ENCODE data around the gene PLEKHO1.

PLEKHO1 gene

DNA sequence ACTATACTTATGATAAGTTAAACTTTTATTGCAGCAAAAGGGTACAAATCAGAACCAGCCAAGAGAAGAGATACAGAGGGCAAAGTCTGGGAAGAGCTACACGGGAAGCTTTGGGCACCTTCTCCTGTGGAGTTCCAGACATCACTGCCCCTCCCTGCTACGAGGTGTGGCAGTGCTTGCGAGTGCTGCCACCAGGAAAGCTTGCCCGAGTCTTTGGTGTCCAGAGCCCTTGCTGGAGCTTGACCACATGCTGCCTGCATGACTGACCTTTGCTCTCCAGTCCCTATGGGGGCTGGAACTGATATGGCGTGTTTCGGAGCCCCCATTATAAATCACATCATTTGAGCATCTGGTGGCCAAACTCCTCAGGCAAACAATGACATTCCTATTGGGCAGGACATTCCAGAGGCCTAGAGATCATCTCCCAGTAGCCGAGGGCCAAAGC, 23.4 kb downstream of the PLEKHO1 start:
- H3K4me3 ChIP-seq (ENCODE audit: low read depth, low read length) = no peak overlapping the region
- no peak for DNase-seq (ENCODE audit: low read depth)
- TF ChIP-seq, protein P1, sequence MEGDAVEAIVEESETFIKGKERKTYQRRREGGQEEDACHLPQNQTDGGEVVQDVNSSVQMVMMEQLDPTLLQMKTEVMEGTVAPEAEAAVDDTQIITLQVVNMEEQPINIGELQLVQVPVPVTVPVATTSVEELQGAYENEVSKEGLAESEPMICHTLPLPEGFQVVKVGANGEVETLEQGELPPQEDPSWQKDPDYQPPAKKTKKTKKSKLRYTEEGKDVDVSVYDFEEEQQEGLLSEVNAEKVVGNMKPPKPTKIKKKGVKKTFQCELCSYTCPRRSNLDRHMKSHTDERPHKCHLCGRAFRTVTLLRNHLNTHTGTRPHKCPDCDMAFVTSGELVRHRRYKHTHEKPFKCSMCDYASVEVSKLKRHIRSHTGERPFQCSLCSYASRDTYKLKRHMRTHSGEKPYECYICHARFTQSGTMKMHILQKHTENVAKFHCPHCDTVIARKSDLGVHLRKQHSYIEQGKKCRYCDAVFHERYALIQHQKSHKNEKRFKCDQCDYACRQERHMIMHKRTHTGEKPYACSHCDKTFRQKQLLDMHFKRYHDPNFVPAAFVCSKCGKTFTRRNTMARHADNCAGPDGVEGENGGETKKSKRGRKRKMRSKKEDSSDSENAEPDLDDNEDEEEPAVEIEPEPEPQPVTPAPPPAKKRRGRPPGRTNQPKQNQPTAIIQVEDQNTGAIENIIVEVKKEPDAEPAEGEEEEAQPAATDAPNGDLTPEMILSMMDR (conservative IDR thresholded peaks at IDR 0.05; ENCODE audit: low read depth, low read length) = no peak

- TF ChIP-seq, protein P1 (conservative IDR thresholded peaks at IDR 0.05; ENCODE audit: low read depth, low read length) = no peak
- H3K4me3 ChIP-seq (ENCODE audit: low read depth, low read length) = no peak overlapping the region
- no peak for DNase-seq (ENCODE audit: low read depth)
Measured at GRCh38 chr1:150176593-150176992, 26.9 kb downstream of the PLEKHO1 start.

DNA sequence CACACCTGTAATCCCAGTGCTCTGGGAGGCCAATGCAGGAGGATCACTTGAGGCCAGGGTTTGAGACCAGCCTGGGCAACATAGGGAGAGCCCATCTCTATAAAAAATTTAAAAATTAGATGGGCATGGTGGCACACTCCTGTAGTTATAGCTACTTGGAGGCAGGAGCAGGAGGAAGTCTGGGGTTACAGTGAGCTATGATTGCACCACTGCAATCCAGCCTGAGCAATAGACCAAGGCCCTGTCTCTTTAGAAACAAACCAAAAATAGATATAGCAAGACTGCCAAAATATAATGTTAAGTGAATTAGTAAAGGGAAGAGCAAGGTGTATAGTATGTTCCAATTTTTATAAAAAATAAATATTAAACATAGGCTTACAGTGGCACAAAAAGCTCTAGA, 28.8 kb downstream of the PLEKHO1 start:
- TF ChIP-seq, protein P1 (conservative IDR thresholded peaks at IDR 0.05; ENCODE audit: low read depth, low read length) = no peak
- no peak overlapping the region for H3K4me3 ChIP-seq (ENCODE audit: low read depth, low read length)
- DNase-seq (ENCODE audit: low read depth) = no peak

- H3K4me3 ChIP-seq (ENCODE audit: low read depth, low read length) = no peak overlapping the region
- TF ChIP-seq, protein P1 (conservative IDR thresholded peaks at IDR 0.05; ENCODE audit: low read depth, low read length) = no peak
- no peak for DNase-seq (ENCODE audit: low read depth)
Measured at GRCh38 chr1:150179867-150180266, 30.2 kb downstream of the PLEKHO1 start.

- no peak for DNase-seq (ENCODE audit: low read depth)
- no peak overlapping the region for H3K4me3 ChIP-seq (ENCODE audit: low read depth, low read length)
- TF ChIP-seq, protein P1 (conservative IDR thresholded peaks at IDR 0.05; ENCODE audit: low read depth, low read length) = no peak
Measured at GRCh38 chr1:150180474-150180873, 30.8 kb downstream of the PLEKHO1 start.

- DNase-seq (ENCODE audit: low read depth) = no peak
- no peak overlapping the region for H3K4me3 ChIP-seq (ENCODE audit: low read depth, low read length)
- TF ChIP-seq, protein P1 (conservative IDR thresholded peaks at IDR 0.05; ENCODE audit: low read depth, low read length) = no peak
Measured at GRCh38 chr1:150182247-150182646, 32.5 kb downstream of the PLEKHO1 start.

GRCh38 chr1:150183061-150183460, 33.3 kb downstream of the PLEKHO1 start:
- H3K4me3 ChIP-seq (ENCODE audit: low read depth, low read length) = no peak overlapping the region
- TF ChIP-seq, protein P1 (conservative IDR thresholded peaks at IDR 0.05; ENCODE audit: low read depth, low read length) = no peak
- no peak for DNase-seq (ENCODE audit: low read depth)

Data from choroid plexus epithelial cell (primary cell).